Naive thymus-derived CD4-positive, alpha-beta T cell (primary cell): ENCODE results near the gene ABI2. TPM values are rescaled to one million over a fixed set of nuclear protein-coding genes. Genes with fewer than 3 reads are reported as not detected.
A peak's percentile ranks its signal among the peaks of the same experiment; 100 is the strongest.
"Not testable (repeated sequence)": the region's sequence is repeated elsewhere in the genome, so short reads cannot be mapped to it uniquely, and the experiment has no call there.

Source experiments
- ATAC-seq: fragments of 150-1000 bp; cut with Tn5 transposase; 2 replicates; pipeline ENCODE4 v1.10.0; 2021; ENCODE audit warnings: mild to moderate bottlenecking, moderate library complexity
- CTCF ChIA-PET: fragments of 350-600 bp; sonication (Branson Sonifier 250); formaldehyde crosslinking; loops from one replicate; lab custom pipeline; 2021; ENCODE audit warnings: antibody characterized with exemption; lab: Charles Lee
- POLR2A ChIA-PET: fragments of 350-600 bp; sonication (Branson Sonifier 250); formaldehyde crosslinking; loops from one replicate; lab custom pipeline; 2021; ENCODE audit warnings: antibody characterized with exemption, inconsistent platforms; lab: Charles Lee
- DNase-seq, 9 donors: peaks; one replicate each; pipeline versions ENCODE4 v3.0.0 to v3.0.0-alpha.2; 2020 to 2022; ENCODE audit warnings: mixed read lengths in 1 of 9
- H3K27ac ChIP-seq: one replicate; pipeline ENCODE4 v1.7.0; 2013; ENCODE audit warnings: mild to moderate bottlenecking, low read depth, low read length, moderate library complexity
- H3K27me3 ChIP-seq, 2 donors: one replicate each; pipeline ENCODE4 v1.7.0; 2013; ENCODE audit warnings: low read length in 2 of 2, mild to moderate bottlenecking in 2 of 2, moderate library complexity in 2 of 2; ENCODE audit not compliant: control insufficient read depth in 2 of 2, insufficient read depth in 2 of 2
- H3K36me3 ChIP-seq, 3 experiments: 1 replicate in 2 of 3; 2 replicates in 1 of 3; pipeline ENCODE4 v1.7.0; 2013; ENCODE audit warnings: low read length in 3 of 3, mild to moderate bottlenecking in 3 of 3, moderate library complexity in 1 of 3; ENCODE audit not compliant: insufficient read depth in 3 of 3, control insufficient read depth in 2 of 3
- H3K4me1 ChIP-seq, 2 donors: one replicate each; pipeline ENCODE4 v1.7.0; 2013; ENCODE audit warnings: low read length in 2 of 2, mild to moderate bottlenecking in 2 of 2, moderate library complexity in 1 of 2; ENCODE audit not compliant: control insufficient read depth in 2 of 2, insufficient read depth in 2 of 2
- H3K4me3 ChIP-seq: 2 replicates; pipeline ENCODE4 v1.7.0; 2013; ENCODE audit warnings: mild to moderate bottlenecking, low read length
- H3K9me3 ChIP-seq, 3 experiments: 1 replicate in 2 of 3; 2 replicates in 1 of 3; pipeline ENCODE4 v1.7.0; 2013; ENCODE audit warnings: low read length in 3 of 3; ENCODE audit not compliant: control insufficient read depth in 2 of 3
- H3K27ac Mint-ChIP-seq, 9 donors: one replicate each; pipeline ENCODE4 v1.8.0; 2020 to 2022; ENCODE audit warnings: mixed read lengths in 9 of 9, mild to moderate bottlenecking in 8 of 9, moderate library complexity in 5 of 9, inconsistent platforms in 2 of 9
- H3K27me3 Mint-ChIP-seq, 5 donors: one replicate each; pipeline ENCODE4 v1.8.0; 2021 to 2022; ENCODE audit warnings: mixed read lengths in 5 of 5, mild to moderate bottlenecking in 1 of 5
- H3K36me3 Mint-ChIP-seq, 5 donors: one replicate each; pipeline ENCODE4 v1.8.0; 2020 to 2022; ENCODE audit warnings: mixed read lengths in 5 of 5, mild to moderate bottlenecking in 3 of 5, inconsistent platforms in 1 of 5
- H3K4me1 Mint-ChIP-seq, 7 donors: one replicate each; pipeline ENCODE4 v1.8.0; 2020 to 2022; ENCODE audit warnings: mixed read lengths in 7 of 7, mild to moderate bottlenecking in 3 of 7, inconsistent platforms in 1 of 7
- H3K4me3 Mint-ChIP-seq, 10 donors: one replicate each; pipeline ENCODE4 v1.8.0; 2020 to 2022; ENCODE audit warnings: mild to moderate bottlenecking in 10 of 10, mixed read lengths in 10 of 10, moderate library complexity in 6 of 10, inconsistent platforms in 2 of 10
- H3K9me3 Mint-ChIP-seq, 11 donors: one replicate each; pipeline ENCODE4 v1.8.0; 2020 to 2022; ENCODE audit warnings: mixed read lengths in 11 of 11, mild to moderate bottlenecking in 4 of 11, inconsistent platforms in 1 of 11, moderate library complexity in 1 of 11
- intact Hi-C, 2 donors: fragments of 100-400 bp; cut with micrococcal nuclease; formaldehyde crosslinking; loops; one replicate each; pipeline ENCODE4 v1.15.1; 2023
- polyA plus RNA-seq, 2 donors: library from polyadenylated mRNA; unstranded; fragments of 300-500 nt; fragmentation: Illumina TruSeq; gene quantifications; one replicate each; pipeline ENCODE4 v1.2.3, GENCODE V29; 2021
- total RNA-seq, 6 experiments: library from RNA in 5 of 6; stranded (reverse) in 5 of 6; gene quantifications; 1 replicate in 5 of 6; 2 replicates in 1 of 6; pipeline ENCODE4 v1.2.3 and lab custom pipeline; 2021 to 2026

The ABI2 gene
- total and polyA plus RNA-seq, 7 experiments from 2014 or later = 18.7 to 41.5 (median 28.2) TPM

DNA sequence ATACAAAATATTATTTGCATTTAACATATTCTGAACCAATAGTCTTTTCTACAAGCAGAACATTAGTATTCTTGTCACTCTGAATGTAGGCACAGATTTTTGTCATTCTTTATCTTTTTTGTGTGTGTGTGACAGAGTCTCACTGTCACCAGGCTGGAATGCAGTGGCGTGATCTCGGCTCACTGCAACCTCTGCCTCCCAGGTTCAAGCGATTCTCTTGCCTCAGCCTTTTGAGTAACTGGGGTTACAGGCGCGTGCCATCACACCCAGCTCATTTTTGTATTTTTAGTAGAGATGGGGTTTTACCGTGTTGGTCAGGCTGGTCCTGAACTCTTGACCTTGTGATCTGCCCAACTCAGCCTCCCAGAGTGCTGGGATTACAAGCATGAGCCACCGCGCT lies 25.6 kb upstream of the ABI2 start:
- intact Hi-C loops, ATAC-seq: not testable (repeated sequence)
- H3K27ac Mint-ChIP-seq = peak overlapping the region in 1 of 9 donors; percentile 5

DNA sequence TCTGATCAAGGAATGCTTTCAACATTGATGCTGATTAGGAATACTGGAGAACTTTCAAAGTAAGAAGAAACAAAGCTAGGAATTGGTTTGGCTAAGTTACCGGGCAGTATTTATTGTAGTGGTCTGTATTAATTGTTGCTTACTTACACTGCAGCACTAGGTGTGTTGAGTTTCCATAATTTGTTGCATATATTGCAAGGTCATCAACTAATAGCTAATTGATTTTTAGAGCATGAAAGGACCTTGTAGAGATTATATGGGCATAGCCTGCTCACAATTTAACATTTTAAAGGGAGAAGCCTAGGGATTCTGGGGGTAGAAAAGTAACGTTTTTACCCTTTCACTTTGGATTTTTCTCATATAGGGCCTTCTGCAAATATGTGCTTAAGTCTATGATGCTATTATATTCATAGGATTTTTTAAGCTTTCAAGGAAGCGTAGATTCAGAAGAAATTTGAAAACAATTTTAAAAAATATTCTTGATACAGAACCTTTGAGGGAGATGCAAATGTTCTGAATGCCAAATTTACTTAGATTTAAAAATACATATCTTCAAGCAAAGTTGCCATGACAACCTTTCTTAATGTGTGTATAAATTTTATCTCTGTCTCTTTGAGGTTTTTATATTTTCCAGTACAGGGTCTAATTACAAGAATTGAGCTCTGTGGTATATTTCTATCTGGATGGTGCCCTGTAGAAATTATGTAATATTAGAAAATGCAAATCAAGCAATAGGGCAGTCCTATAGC lies 17.3 kb upstream of the ABI2 start:
- H3K9me3 Mint-ChIP-seq = peaks cover 0 to 12% (median 6%) of the 10 kb centered on the region in 11 donors
- no peaks in the 10 kb centered on the region for H3K27me3 Mint-ChIP-seq
- Histone ChIP-seq H3K27ac (no peak overlapping the region), H3K4me1 (no peaks in the 10 kb centered on the region), H3K27me3 (no peaks in the 10 kb centered on the region), H3K4me3 (no peak overlapping the region), H3K9me3 (no peaks in the 10 kb centered on the region), H3K36me3 (no peaks in the 10 kb centered on the region)
- DNase-seq = no peak
- no peak for ATAC-seq
- CTCF ChIA-PET = no interaction called here
- peaks cover 0 to 7% (median 0%) of the 10 kb centered on the region in 7 donors for H3K4me1 Mint-ChIP-seq
- H3K36me3 Mint-ChIP-seq = peaks cover 9 to 35% (median 34%) of the 10 kb centered on the region in 5 donors
- H3K4me3 Mint-ChIP-seq = no peak overlapping the region
- intact Hi-C loops = no loop called here
- POLR2A ChIA-PET = no interaction called here
- H3K27ac Mint-ChIP-seq = no peak overlapping the region

More for the DNA sequence above, 25.6 kb upstream of the ABI2 start:
- H3K4me1 ChIP-seq, H3K9me3 Mint-ChIP-seq, DNase-seq, H3K9me3 ChIP-seq, H3K27ac ChIP-seq, CTCF ChIA-PET, H3K4me3 Mint-ChIP-seq, POLR2A ChIA-PET, H3K27me3 ChIP-seq, H3K4me3 ChIP-seq, H3K36me3 ChIP-seq, H3K27me3 Mint-ChIP-seq, H3K4me1 Mint-ChIP-seq: not testable (repeated sequence)
- peaks cover 6 to 34% (median 15%) of the 10 kb centered on the region in 5 donors for H3K36me3 Mint-ChIP-seq

DNA sequence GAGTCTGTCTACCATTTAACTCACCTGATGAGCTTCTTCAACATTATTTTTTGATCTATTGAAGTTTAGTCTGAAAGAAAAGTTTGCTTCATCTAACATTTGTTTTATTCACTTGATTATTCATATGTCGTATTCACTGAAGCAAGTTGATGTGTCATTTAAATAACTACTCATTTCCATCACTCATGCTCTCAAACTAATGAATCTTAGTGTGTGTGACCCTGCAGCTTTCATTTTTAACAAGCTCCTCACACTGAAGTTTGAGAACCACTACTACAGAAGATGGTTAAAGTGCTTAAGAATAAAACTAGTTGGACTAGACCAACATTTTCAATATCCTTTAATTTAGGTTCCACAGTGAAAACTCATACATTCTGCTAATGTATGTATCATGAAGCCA lies 1.8 kb upstream of the ABI2 start:
- CTCF ChIA-PET = interaction anchor here (0.6 kb wide), 2 partner anchors 104 to 253 kb away, joined by 3 to 5 read pairs; no protein-coding TSS in a partner anchor
- no peaks in the 10 kb centered on the region for H3K27me3 Mint-ChIP-seq
- intact Hi-C loops = loop anchor here (5.0 kb wide), 5 partner anchors 126 to 1089 kb away; partner anchors contain the start of genes BMPR2 (in 1 of the 2), CARF (in 1 of the 2), NBEAL1 (in 1 of the 2) and SUMO1 (in 1 of the 2)

DNA sequence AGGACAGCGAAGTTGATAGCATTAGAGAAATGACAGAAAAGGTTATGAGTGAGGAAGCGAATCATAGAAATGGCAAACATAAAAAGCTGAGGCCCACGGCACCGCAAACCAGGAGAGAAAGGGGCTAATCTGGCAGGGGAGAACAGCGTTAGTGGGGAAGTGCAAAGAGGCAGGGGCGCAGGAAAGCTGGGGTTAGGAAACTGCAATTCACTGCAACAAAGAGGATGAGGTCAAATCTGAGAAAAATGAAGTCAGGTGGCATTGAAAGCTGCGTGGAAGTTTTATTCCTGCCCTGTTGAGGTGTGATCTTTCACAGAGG lies 653 bp upstream of the ABI2 start:
- Mint-ChIP-seq H3K4me1 (peaks cover 21 to 38% (median 32%) of the 10 kb centered on the region in 7 donors), H3K9me3 (no peaks in the 10 kb centered on the region), H3K36me3 (no peaks in the 10 kb centered on the region), H3K27ac (peak overlapping the region; percentile 72 to 96 (median 90)), H3K4me3 (peak overlapping the region; percentile 80 to 97 (median 90)), H3K27me3 (no peaks in the 10 kb centered on the region)
- ChIA-PET POLR2A (no interaction called here), CTCF (no interaction called here)
- H3K27ac ChIP-seq = peak overlapping the region; percentile 72
- DNase-seq (peak in 3 of 9 donors; percentile 1 to 15 (median 14)), ATAC-seq (peak; percentile 27)
- intact Hi-C loops = loop anchor here (5.0 kb wide), 5 partner anchors 125 to 1090 kb away; partner anchors contain the start of genes BMPR2 (in 1 of the 2), CARF (in 1 of the 2), NBEAL1 (in 1 of the 2) and SUMO1 (in 1 of the 2)
- peaks cover 7 to 15% of the 10 kb centered on the region in 2 donors for H3K4me1 ChIP-seq
- H3K27me3 ChIP-seq = no peaks in the 10 kb centered on the region
- H3K9me3 ChIP-seq = no peaks in the 10 kb centered on the region
- peaks cover 0 to 3% (median 0%) of the 10 kb centered on the region in 3 experiments for H3K36me3 ChIP-seq
- peak overlapping the region; percentile 84 for H3K4me3 ChIP-seq

More for the DNA sequence above, 1.8 kb upstream of the ABI2 start:
- Mint-ChIP-seq H3K9me3 (no peaks in the 10 kb centered on the region), H3K36me3 (no peaks in the 10 kb centered on the region), H3K4me1 (peaks cover 21 to 36% (median 32%) of the 10 kb centered on the region in 7 donors), H3K4me3 (peak overlapping the region in 3 of 10 donors; percentile 18 to 29 (median 20)), H3K27ac (peak overlapping the region in 4 of 9 donors; percentile 6 to 90 (median 56))
- Histone ChIP-seq H3K27me3 (no peaks in the 10 kb centered on the region), H3K27ac (no peak overlapping the region), H3K36me3 (peaks cover 0 to 3% (median 0%) of the 10 kb centered on the region in 3 experiments), H3K9me3 (no peaks in the 10 kb centered on the region), H3K4me3 (no peak overlapping the region), H3K4me1 (peaks cover 7 to 15% of the 10 kb centered on the region in 2 donors)
- DNase-seq = no peak
- POLR2A ChIA-PET = interaction anchor here (1.1 kb wide), 1 partner anchor 9 kb away, joined by 4 read pairs; no protein-coding TSS in a partner anchor
- no peak for ATAC-seq

DNA sequence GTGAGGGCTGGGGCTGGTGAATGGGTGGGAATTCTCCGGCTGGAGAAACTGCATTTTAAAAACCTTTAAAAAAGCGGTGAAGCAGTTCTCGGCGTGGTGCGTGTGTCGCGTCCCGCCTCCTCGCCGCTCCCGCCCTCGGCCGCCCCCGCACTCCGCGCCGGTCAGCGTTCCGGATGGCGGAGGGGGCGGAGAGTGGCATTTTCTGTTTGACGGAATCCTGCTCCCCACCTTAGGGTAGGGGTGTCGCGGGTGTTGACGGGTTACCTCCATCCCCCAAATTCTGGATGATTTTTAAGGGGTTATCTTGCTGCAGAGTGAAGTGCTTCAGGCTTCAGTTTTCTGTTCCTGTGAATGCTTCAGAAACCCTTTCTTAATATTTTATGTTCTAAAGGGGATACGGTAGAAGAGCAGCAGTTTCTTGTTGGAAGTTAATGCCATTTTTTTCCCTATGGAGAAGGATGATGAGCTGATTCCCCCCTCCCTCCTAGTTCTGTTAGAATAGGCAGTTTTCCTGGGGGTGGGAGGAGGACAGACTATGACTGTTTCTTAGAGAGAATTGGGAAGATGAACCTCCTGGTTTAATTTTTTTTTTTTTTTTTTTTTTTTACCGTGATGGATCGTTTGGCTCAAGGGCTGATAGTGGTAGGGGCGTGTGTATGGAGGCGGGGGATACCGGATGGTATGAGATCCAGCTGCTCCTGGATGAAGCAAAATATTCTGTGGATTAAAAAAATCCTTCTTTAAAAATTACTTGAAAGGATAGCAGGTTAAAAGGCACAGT lies 756 bp downstream of the ABI2 start:
- H3K27ac ChIP-seq = peak overlapping the region; percentile 72
- Mint-ChIP-seq H3K27me3 (no peaks in the 10 kb centered on the region), H3K27ac (peak overlapping the region in 8 of 9 donors; percentile 9 to 90 (median 70)), H3K36me3 (peaks cover 0 to 4% (median 0%) of the 10 kb centered on the region in 5 donors), H3K9me3 (no peaks in the 10 kb centered on the region), H3K4me1 (peaks cover 25 to 43% (median 37%) of the 10 kb centered on the region in 7 donors), H3K4me3 (peak overlapping the region; percentile 85 to 95 (median 90))
- intact Hi-C loops = loop anchor here (1.0 to 5.0 kb wide), 9 partner anchors 90 to 1092 kb away; partner anchors contain the start of genes CYP20A1 (in 2 of the 2), NBEAL1 (in 2 of the 2), BMPR2 (in 1 of the 2) and CARF (in 1 of the 2)
- peaks cover 0 to 3% (median 0%) of the 10 kb centered on the region in 3 experiments for H3K36me3 ChIP-seq
- no peaks in the 10 kb centered on the region for H3K9me3 ChIP-seq
- ChIA-PET POLR2A (interaction anchor here (0.7 to 0.9 kb wide), 2 partner anchors 105 to 1053 kb away, joined by 3 read pairs; no protein-coding TSS in a partner anchor), CTCF (interaction anchor here (0.6 kb wide), 1 partner anchor 156 kb away, joined by 3 read pairs; no protein-coding TSS in a partner anchor)
- H3K27me3 ChIP-seq = no peaks in the 10 kb centered on the region
- peak in 6 of 9 donors; percentile 12 to 76 (median 28) for DNase-seq
- ATAC-seq = peak; percentile 59
- H3K4me1 ChIP-seq = peaks cover 7 to 15% of the 10 kb centered on the region in 2 donors
- peak overlapping the region; percentile 84 for H3K4me3 ChIP-seq

DNA sequence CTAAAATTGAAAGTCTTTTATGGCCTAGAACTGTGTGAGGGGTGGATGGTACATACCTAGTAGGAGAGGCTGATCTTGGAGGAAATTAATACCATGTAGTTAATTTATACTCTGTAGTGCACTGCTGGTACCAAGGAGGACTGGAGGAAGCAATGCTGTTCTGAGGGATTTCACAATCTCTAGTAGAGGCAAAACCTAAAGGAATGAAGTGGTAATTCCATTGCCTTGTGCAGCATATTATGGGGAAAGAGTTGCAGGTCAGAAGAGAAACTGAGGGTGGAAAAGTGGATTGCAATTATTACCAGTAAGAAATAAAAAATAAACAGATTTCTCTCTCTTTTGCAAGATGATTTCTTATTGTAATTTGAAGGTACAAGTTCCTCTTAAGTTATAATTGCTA lies 2.2 kb downstream of the ABI2 start:
- H3K27me3 Mint-ChIP-seq = no peaks in the 10 kb centered on the region
- ChIA-PET POLR2A (interaction anchor here (0.5 to 0.7 kb wide), 2 partner anchors 534 to 608 kb away, joined by 3 read pairs; no protein-coding TSS in a partner anchor), CTCF (no interaction called here)
- peak overlapping the region in 5 of 9 donors; percentile 4 to 90 (median 12) for H3K27ac Mint-ChIP-seq
- Histone ChIP-seq H3K9me3 (no peaks in the 10 kb centered on the region), H3K27ac (no peak overlapping the region), H3K27me3 (no peaks in the 10 kb centered on the region), H3K4me1 (peaks cover 7 to 15% of the 10 kb centered on the region in 2 donors), H3K4me3 (no peak overlapping the region), H3K36me3 (peaks cover 0 to 3% (median 0%) of the 10 kb centered on the region in 3 experiments)
- intact Hi-C loops = no loop called here
- DNase-seq (no peak), ATAC-seq (no peak)
- peaks cover 0 to 8% (median 4%) of the 10 kb centered on the region in 5 donors for H3K36me3 Mint-ChIP-seq
- peaks cover 25 to 48% (median 37%) of the 10 kb centered on the region in 7 donors for H3K4me1 Mint-ChIP-seq
- H3K9me3 Mint-ChIP-seq = no peaks in the 10 kb centered on the region
- H3K4me3 Mint-ChIP-seq = peak overlapping the region; percentile 38 to 95 (median 90)
